Activated T-helper 1 cell treated with anti-CD3 and anti-CD28 coated beads, Interleukin-12 subunit alpha, Interleukin-12 subunit beta, Interleukin-2, Interleukin-4 antibody, amounts not matched to agents 30 ng/mL and 10 ng/mL and 1 ng/mL, durations not matched to agents 14 hours and 24 hours and 36 hours (primary cell): ENCODE data around the gene ABI1. TPM values are rescaled to one million over a fixed set of nuclear protein-coding genes. Genes with fewer than 3 reads are reported as not detected.
A peak's percentile ranks its signal among the peaks of the same experiment; 100 is the strongest.
"Not testable (repeated sequence)": the region's sequence is repeated elsewhere in the genome, so short reads cannot be mapped to it uniquely, and the experiment has no call there.

ENCODE experiments used
- DNase-seq: peaks from one replicate; pipeline ENCODE4 v3.0.0; 2021; ENCODE audit warnings: low spot score
- H3K27ac Mint-ChIP-seq: one replicate; pipeline ENCODE4 v1.8.0; 2021; ENCODE audit warnings: mild to moderate bottlenecking, mixed read lengths
- H3K27me3 Mint-ChIP-seq: one replicate; pipeline ENCODE4 v1.8.0; 2022; ENCODE audit warnings: mild to moderate bottlenecking, moderate library complexity, mixed read lengths; ENCODE audit not compliant: insufficient read depth
- H3K36me3 Mint-ChIP-seq: one replicate; pipeline ENCODE4 v1.8.0; 2021; ENCODE audit warnings: low read depth, mixed read lengths
- H3K4me1 Mint-ChIP-seq: one replicate; pipeline ENCODE4 v1.8.0; 2021; ENCODE audit warnings: low read depth, mixed read lengths
- H3K4me3 Mint-ChIP-seq: one replicate; pipeline ENCODE4 v1.8.0; 2021; ENCODE audit warnings: mild to moderate bottlenecking, moderate library complexity, mixed read lengths
- H3K9me3 Mint-ChIP-seq: one replicate; pipeline ENCODE4 v1.8.0; 2021; ENCODE audit warnings: mixed read lengths
- intact Hi-C: fragments of 100-400 bp; cut with micrococcal nuclease; formaldehyde crosslinking; loops from one replicate; pipeline ENCODE4 v1.15.1; 2024
- total RNA-seq: library from RNA; stranded (reverse); gene quantifications from 2 replicates; pipeline ENCODE4 v1.2.3, GENCODE V29; 2022

ABI1 gene
- total RNA-seq, 1 donor from 2014 or later: 66.6 TPM

GRCh38 chr10:26798298-26798697, 62.5 kb downstream of the ABI1 start:
- no peak overlapping the region for H3K27ac Mint-ChIP-seq
- intact Hi-C loops: loop anchor here (5.0 kb wide), 1 partner anchor 41 kb away; no protein-coding TSS in a partner anchor
- H3K27me3 Mint-ChIP-seq: no peaks in the 10 kb centered on the region
- peaks cover 10% of the 10 kb centered on the region for H3K9me3 Mint-ChIP-seq
- H3K4me3 Mint-ChIP-seq: no peak overlapping the region
- no peak for DNase-seq
- H3K4me1 Mint-ChIP-seq: peaks cover 34% of the 10 kb centered on the region
- H3K36me3 Mint-ChIP-seq: peaks cover 13% of the 10 kb centered on the region

GRCh38 chr10:26797340-26797739, 63.4 kb downstream of the ABI1 start:
- Mint-ChIP-seq H3K4me1 (peaks cover 28% of the 10 kb centered on the region), H3K4me3 (no peak overlapping the region), H3K27me3 (no peaks in the 10 kb centered on the region), H3K9me3 (peaks cover 10% of the 10 kb centered on the region), H3K36me3 (peaks cover 13% of the 10 kb centered on the region), H3K27ac (no peak overlapping the region)
- DNase-seq: no peak
- intact Hi-C loops: loop anchor here (5.0 kb wide), 1 partner anchor 40 kb away; no protein-coding TSS in a partner anchor

GRCh38 chr10:26792758-26793495, 67.8 kb downstream of the ABI1 start:
- H3K27me3 Mint-ChIP-seq: no peaks in the 10 kb centered on the region
- no peak for DNase-seq
- no peak overlapping the region for H3K27ac Mint-ChIP-seq
- H3K9me3 Mint-ChIP-seq: peaks cover 10% of the 10 kb centered on the region
- intact Hi-C loops: no loop called here
- H3K36me3 Mint-ChIP-seq: peaks cover 15% of the 10 kb centered on the region
- peaks cover 14% of the 10 kb centered on the region for H3K4me1 Mint-ChIP-seq
- no peak overlapping the region for H3K4me3 Mint-ChIP-seq

GRCh38 chr10:26790221-26790995, 70.3 kb downstream of the ABI1 start:
- intact Hi-C loops: no loop called here
- no peak overlapping the region for H3K4me3 Mint-ChIP-seq
- H3K36me3 Mint-ChIP-seq: peaks cover 20% of the 10 kb centered on the region
- peaks cover 25% of the 10 kb centered on the region for H3K4me1 Mint-ChIP-seq
- H3K27me3 Mint-ChIP-seq: no peaks in the 10 kb centered on the region
- H3K9me3 Mint-ChIP-seq: peaks cover 3% of the 10 kb centered on the region
- H3K27ac Mint-ChIP-seq: no peak overlapping the region
- DNase-seq: no peak

- DNase-seq, intact Hi-C loops, H3K27ac Mint-ChIP-seq, H3K4me3 Mint-ChIP-seq, H3K9me3 Mint-ChIP-seq, H3K27me3 Mint-ChIP-seq: not testable (repeated sequence)
- H3K4me1 Mint-ChIP-seq: peaks cover 26% of the 10 kb centered on the region
- H3K36me3 Mint-ChIP-seq: peaks cover 23% of the 10 kb centered on the region
These were observed 71.0 kb downstream of the ABI1 start for GRCh38 chr10:26789779-26790178.

GRCh38 chr10:26787362-26787761, 73.4 kb downstream of the ABI1 start:
- Mint-ChIP-seq H3K36me3 (peaks cover 26% of the 10 kb centered on the region), H3K27me3 (no peaks in the 10 kb centered on the region), H3K4me1 (peaks cover 42% of the 10 kb centered on the region), H3K4me3 (no peak overlapping the region), H3K9me3 (no peaks in the 10 kb centered on the region), H3K27ac (no peak overlapping the region)
- intact Hi-C loops: no loop called here
- DNase-seq: no peak

GRCh38 chr10:26781797-26782196, 79.0 kb downstream of the ABI1 start:
- intact Hi-C loops: loop anchor here (2.0 kb wide), 1 partner anchor 15 kb away; no protein-coding TSS in a partner anchor
- Mint-ChIP-seq H3K4me3 (no peak overlapping the region), H3K27ac (peak overlapping the region; percentile 33), H3K4me1 (peaks cover 71% of the 10 kb centered on the region), H3K9me3 (no peaks in the 10 kb centered on the region), H3K36me3 (peaks cover 11% of the 10 kb centered on the region), H3K27me3 (no peaks in the 10 kb centered on the region)
- no peak for DNase-seq

- peaks cover 10% of the 10 kb centered on the region for H3K36me3 Mint-ChIP-seq
- no peak overlapping the region for H3K4me3 Mint-ChIP-seq
- no peaks in the 10 kb centered on the region for H3K9me3 Mint-ChIP-seq
- intact Hi-C loops: no loop called here
- peaks cover 68% of the 10 kb centered on the region for H3K4me1 Mint-ChIP-seq
- H3K27me3 Mint-ChIP-seq: no peaks in the 10 kb centered on the region
- DNase-seq: no peak
- peak overlapping the region; percentile 33 for H3K27ac Mint-ChIP-seq
These were observed 79.8 kb downstream of the ABI1 start for GRCh38 chr10:26780793-26781601.

GRCh38 chr10:26780106-26780792, 80.5 kb downstream of the ABI1 start:
- DNase-seq: no peak
- H3K4me1 Mint-ChIP-seq: peaks cover 72% of the 10 kb centered on the region
- no peak overlapping the region for H3K4me3 Mint-ChIP-seq
- H3K27me3 Mint-ChIP-seq: no peaks in the 10 kb centered on the region
- H3K27ac Mint-ChIP-seq: no peak overlapping the region
- H3K9me3 Mint-ChIP-seq: no peaks in the 10 kb centered on the region
- intact Hi-C loops: no loop called here
- peaks cover 11% of the 10 kb centered on the region for H3K36me3 Mint-ChIP-seq

- peaks cover 7% of the 10 kb centered on the region for H3K36me3 Mint-ChIP-seq
- peaks cover 68% of the 10 kb centered on the region for H3K4me1 Mint-ChIP-seq
- no peak overlapping the region for H3K27ac Mint-ChIP-seq
- DNase-seq: no peak
- H3K9me3 Mint-ChIP-seq: no peaks in the 10 kb centered on the region
- H3K27me3 Mint-ChIP-seq: no peaks in the 10 kb centered on the region
- no peak overlapping the region for H3K4me3 Mint-ChIP-seq
- intact Hi-C loops: no loop called here
These were observed 81.4 kb downstream of the ABI1 start for GRCh38 chr10:26779176-26779860.

GRCh38 chr10:26777686-26778085, 83.1 kb downstream of the ABI1 start:
- DNase-seq: no peak
- H3K27ac Mint-ChIP-seq: peak overlapping the region; percentile 4
- peaks cover 4% of the 10 kb centered on the region for H3K36me3 Mint-ChIP-seq
- H3K4me1 Mint-ChIP-seq: peaks cover 52% of the 10 kb centered on the region
- H3K4me3 Mint-ChIP-seq: no peak overlapping the region
- H3K27me3 Mint-ChIP-seq: no peaks in the 10 kb centered on the region
- intact Hi-C loops: no loop called here
- no peaks in the 10 kb centered on the region for H3K9me3 Mint-ChIP-seq

GRCh38 chr10:26776258-26776657, 84.5 kb downstream of the ABI1 start:
- Mint-ChIP-seq H3K4me3 (no peak overlapping the region), H3K27ac (no peak overlapping the region), H3K4me1 (peaks cover 44% of the 10 kb centered on the region), H3K27me3 (no peaks in the 10 kb centered on the region), H3K9me3 (no peaks in the 10 kb centered on the region), H3K36me3 (peaks cover 4% of the 10 kb centered on the region)
- no peak for DNase-seq
- intact Hi-C loops: no loop called here
